GM10847 (cell line): ENCODE measurements around the gene RNF8.

Experiments used
- POLR2A ChIP-seq: IDR thresholded peaks from 2 replicates; pipeline ENCODE4 v1.6.1; 2011; ENCODE audit not compliant: insufficient read length; ENCODE audit errors: extremely low read depth

The RNF8 gene

DNA sequence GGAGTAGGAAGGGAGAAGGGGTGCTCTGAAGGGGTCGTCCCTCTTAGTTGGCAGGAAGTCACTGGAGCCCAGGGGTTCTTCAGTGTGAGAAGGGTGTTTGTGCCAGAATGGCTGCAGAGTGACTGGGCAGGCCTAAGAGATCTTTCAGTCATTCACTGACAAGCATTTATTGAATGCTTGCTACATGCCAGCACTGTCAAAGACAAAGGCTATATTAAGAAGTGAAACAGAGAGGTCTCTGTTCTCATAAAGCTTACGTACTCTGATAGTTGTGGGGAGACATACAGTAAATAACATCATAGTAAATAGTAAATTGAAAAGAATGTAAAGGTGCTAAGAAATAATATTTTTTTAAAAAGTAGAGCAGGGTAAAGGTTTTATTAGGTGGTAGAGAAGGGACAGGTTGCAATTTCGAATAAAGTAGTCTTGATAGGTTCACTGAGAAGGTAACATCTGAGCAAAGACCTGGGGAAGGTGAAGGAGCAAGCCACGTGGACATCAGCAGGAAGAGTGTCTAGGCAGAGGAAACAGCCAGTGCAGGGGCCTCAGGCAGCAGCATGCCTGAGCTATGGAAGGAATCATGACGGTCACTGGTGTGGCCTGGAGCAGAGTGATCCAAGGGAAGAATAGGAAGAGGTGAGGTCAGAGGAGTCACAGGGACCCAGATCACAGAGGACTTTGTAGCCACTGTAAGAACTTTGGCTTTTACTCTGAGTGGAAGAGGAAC, 36.3 kb upstream of the RNF8 start:
- no peak for TF ChIP-seq POLR2A

DNA sequence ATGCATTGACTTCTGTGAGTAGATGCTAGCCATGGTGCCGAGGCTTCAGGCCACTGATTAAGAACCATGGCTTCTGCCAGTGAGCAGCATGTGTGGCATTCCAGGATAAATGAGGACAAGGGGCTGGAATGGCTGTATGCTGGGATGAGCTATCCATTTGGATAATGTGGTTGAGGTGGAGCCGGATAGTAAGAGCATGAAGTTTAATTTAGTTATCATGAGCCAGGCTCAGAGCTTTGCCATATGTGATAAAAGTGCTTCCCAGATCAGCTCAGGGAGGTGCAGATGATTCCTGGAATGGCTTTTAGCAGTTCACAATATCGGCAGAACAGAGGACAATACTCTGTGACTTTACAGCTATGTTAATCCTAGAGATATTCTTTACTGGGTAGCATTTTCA, 34.6 kb upstream of the RNF8 start:
- TF ChIP-seq POLR2A: no peak

DNA sequence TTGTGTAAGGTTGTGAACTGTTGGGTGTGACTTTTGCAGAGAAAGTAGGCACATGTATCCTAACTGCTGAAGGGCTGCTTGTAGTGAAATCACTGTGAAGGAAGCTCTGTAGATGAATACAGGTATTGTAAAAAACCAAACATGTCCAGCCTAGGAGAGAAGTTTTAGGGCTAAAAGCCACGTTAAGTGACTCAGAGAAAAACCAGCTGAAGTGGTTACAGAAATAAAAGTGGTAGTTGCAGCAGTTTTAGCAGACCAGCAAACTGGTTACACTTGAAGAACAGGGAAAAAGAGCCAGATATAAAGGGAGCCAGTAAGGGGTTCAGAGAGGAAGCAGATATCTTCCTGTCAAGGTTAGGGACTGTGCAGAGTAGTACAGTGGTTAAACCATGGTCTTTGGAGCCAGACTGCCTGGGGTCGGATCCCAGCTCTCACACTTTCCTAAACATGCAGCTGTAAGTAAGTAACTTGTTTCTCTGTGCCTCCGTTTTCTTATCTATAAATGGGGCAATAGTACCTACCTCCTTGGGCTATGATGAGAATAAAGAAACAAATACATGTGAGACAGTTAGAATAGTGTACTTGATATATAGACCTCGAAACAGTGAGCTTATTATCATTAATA, 33.8 kb upstream of the RNF8 start:
- TF ChIP-seq POLR2A: no peak

DNA sequence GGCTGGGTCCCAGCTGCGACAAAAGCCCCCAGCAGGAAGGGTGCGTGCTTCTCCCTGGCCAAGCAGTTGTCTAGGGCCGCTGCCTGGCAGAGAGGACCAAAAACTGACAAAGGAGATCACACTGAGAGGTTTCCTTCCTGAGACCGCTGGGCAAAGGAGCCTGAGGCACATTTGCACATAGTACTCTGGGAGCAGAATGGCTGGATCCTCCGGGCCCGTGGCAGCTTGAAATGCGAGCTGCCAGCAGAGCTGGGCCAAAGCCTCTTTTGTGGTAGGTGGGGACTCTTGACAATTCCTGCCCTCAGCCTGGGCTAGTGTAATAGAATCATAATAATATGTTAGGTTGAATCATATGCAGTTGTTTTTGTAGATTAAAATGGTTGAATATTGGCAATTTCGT, 33.1 kb upstream of the RNF8 start:
- no peak for TF ChIP-seq POLR2A

DNA sequence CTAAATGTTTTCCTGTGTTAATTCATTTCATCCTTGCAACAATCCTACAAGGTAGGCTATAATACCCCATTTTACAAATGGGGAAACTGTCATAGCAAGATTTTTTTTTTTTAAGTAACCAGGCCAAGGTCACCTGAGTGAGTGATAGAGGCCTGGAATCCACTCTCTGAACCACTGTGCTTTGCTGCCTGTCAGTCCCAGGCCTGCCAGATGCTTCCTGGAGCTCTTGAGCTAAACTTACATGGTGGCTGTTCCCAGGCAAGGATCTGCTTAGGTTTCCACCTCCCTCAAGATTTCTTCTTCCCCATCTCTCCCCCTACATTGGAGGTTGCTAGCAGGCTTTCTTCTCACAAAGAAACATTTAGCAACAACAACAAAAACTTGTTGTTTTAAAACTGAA, 32.7 kb upstream of the RNF8 start:
- TF ChIP-seq POLR2A: no peak

DNA sequence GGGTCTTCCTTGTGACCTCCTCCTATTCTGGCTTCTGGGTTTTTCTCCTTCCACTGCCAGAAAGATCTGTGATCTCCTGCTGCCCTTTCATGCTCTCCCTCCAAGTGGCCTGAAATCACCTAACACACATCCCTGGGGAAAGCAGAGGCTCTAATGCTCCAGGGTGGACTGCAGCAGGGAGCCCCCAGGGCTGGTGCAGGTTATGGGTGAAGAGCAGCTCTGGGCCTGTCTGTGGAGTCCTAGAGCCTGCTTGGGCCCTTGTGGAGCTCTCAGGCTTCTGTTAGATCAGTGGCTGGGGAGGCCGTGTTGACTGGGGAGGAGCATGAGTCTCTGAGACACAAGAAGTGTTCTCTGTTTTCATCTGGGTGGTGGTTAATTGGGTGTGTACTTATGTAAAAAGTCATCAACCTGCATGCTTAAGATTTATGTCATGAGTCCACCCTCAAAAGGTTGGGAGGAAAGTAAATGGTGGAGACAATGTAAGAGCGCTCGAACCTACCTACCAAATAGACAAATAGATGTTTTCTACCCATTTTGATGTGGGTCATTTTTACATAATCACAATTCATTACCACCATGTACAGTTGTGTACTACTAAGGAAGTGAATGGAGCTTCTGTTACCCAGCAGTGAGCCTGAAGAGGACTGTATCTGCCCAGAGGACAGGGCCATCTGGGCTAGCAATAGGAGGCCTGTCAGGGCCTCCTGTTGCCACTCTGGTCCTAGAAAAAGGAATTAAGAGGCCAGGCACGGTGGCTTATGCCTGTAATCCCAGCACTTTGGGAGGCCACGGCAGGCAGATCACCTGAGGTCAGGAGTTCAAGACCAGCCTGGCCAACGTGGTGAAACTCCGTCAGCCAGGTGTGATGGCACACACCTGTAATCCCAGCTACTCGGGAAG, 32.0 kb upstream of the RNF8 start:
- no peak for TF ChIP-seq POLR2A

DNA sequence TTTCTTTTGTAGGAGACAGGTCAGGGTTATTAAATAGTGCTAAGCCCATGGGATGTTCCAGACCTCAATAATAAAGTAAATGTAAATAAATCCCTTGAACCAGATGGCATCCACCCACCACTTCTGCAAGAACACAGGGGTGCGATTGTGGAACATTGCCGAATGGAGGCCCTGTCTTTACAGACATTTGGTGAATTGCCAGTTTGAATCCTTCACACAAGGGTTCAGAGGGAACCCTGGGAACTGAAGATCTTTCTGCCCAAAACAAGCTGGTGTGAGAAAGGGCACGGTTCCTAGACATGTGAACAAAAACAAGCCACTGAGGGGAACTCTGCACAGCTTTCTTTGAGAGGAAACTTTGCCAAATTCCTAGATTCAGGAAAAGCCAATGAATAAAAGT, 30.2 kb upstream of the RNF8 start:
- no peak for TF ChIP-seq POLR2A

DNA sequence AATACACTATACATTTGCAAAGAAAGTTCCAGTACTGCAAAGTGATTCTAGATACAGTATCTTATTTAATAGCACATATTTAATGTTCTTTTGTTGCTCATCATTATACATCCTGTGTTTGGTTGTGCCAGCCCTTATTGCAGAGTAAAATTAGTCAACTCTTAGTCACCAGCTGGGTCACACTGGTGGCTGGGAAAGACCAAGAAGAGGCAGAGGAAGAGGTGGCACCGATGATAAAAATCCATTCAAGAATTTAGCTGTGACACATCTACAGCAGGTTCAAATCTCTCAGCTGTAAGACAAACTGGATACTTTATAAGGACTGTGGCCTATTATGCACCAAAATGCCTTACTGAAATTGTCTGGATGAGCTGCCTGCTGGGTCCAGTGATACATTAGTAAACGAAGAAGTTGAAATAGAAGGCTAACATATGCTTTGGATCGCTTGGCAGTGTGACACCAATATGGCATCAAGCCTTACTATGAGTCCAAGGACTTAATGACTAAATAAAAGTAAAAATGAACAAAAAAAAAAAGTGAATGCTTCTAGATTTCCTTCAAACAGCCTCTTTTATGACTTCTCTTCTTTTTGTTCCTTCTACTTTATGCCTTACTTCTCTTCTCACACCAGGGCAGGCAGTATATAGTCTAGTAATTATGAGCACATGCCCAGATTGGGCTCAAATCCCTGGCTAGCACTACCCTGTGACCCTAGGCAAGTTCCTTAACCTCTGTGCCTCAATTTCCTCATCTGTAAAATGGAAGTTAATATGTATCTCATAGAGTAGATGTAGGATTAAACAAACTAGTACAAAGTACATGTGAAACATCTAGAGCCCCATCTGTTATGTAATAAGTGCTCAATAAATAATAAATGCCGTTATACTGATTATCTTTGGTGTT, 29.4 kb upstream of the RNF8 start:
- no peak for TF ChIP-seq POLR2A

DNA sequence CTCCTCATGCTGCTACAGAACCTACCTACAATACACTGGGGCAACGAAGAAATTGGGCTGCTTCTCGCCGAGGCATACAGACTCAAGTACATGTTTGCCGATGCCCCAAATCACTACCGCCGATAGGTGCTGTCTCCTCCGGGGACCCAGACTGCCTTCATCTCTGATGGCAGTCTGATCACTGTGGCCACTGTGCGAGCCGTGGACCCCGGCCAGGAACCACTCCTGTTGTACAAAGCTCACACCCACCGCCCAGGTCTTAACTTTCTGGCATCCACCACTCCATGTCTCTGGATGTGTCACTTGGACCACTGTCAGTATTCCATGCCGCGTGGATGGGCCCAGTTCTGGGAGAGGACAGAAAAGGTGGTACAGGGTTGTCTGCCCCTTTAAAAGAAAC, 22.7 kb upstream of the RNF8 start:
- no peak for TF ChIP-seq POLR2A

DNA sequence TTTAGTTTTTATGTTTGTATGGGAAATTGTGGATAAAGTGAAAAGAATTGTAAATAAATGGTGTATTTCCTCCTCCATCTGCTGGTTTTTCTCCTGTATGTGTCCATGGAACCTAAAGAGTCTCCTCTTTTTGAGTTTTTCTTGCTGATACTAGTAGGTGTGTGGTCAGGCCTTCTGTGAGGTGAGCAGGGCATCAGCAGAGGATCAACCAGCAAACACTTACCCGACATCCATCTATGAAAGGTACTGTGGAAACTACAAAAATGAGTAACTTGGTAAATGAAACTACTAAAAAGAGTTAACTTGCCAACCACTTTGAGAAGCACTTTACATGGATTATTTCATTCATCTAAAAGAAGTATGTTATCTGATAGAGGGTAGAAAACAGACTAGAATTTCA, 20.9 kb upstream of the RNF8 start:
- TF ChIP-seq POLR2A: no peak

DNA sequence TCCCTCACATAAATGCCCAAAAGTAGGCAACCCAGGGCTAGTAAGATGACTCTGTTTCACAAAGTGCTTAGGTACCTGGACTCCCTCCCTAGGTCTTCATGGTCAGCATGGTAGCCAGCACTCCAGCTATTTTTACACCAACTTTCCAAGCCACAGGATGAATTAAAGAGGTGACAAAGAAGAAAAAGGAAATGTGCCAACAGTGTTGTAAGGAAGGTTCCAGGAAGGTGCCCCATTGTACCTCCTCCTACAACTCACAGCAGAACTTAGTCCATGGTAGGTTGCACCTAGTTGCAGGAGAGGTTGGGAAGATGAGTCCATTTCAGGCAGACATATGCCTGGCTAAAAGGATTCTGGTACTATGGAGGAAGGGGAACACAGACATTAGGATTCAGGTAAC, 19.7 kb upstream of the RNF8 start:
- TF ChIP-seq POLR2A: no peak

DNA sequence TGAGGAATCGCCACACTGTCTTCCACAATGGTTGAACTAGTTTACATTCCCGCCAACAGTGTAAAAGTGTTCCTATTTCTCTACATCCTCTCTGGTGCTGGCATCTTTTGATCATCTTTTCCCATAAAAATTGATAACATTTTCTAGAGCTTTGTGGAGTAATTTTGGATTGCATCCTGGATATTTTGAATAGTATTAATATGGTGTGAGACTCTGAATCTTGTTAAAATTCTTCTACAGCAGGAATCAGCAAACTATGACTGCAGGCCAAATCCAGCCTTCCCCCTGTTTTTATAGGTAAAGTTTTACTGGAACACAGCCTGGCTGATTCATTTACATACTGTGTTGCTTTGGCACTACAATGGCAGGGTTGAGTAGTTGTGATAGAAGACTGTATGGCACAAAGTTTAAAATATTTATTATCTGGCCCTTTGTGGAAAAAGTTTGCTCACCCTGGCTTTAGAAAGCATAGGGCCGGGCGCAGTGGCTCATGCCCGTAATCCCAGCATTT, 15.0 kb upstream of the RNF8 start:
- TF ChIP-seq POLR2A: no peak

DNA sequence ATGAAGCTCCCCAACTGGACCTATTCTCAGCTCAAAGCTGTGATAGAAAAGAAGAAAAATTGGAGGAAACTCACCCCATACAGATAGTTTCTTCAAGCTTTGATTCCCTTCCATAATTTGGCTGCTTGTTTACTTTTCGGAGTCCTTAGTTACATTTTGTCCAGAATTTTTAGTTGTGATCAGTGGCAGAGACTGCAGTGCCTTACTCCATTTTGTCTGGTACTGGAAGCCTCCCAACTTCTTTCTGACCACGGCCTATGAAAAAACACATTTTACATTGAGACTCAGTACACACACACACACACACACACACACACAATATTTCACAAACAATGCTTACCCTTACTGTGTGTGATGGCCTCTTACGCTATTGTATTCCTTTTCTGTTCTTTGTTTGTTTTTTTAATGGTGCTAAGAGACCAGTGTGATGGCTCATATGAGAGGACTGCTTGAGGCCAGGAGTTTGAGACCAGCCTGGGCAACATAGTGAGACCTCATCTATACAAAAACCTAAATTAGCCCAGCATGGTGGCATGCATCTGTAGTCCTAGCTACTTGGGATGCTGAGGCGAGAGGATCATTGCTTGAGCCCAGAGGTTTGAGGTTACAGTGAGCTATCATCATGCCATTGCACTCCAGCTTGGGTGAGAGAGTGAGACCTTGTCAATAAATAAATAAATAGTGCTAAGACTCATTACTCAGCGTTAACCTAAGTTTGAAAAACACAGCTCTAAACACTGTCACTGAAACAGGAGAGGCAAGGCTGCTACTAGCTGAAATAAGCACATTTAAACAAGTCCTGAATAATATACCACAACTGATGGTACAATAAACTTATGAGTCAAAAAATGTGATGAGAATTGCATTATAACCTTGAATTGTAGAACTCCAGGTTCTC, 13.8 kb upstream of the RNF8 start:
- no peak for TF ChIP-seq POLR2A

DNA sequence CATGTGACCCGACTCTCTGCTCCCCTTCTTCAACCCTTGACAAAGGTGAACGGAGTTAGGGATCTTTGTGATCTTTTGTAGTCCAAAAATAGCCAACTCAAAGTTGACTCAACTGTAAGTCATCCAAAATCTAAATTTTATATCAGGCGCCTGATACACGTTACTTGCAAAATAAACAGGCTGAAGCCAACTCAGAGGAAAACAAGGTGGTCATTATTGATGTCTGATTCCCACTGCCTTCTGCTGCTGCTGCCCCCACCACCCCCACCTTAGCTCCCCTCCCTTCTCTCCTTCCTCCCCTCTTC, 13.2 kb upstream of the RNF8 start:
- no peak for TF ChIP-seq POLR2A

DNA sequence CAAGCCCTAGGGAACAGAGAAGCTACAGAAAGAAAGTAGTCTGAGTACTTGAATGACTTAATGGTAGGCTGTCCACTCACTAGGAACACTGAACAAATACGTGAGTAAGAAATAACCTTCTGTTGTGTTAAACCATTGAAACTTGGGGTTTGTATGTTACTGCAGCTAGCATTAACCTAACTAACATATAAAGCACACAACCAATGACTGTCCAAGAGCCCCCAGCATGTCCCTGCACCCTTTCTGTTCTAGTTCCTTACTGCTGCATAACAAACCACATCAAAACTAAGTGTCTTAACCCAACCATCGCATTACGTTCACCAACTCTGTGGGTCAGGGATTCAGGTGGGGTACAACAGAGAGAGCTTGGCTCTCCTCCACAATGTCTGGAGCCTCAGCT, 10.5 kb upstream of the RNF8 start:
- no peak for TF ChIP-seq POLR2A

DNA sequence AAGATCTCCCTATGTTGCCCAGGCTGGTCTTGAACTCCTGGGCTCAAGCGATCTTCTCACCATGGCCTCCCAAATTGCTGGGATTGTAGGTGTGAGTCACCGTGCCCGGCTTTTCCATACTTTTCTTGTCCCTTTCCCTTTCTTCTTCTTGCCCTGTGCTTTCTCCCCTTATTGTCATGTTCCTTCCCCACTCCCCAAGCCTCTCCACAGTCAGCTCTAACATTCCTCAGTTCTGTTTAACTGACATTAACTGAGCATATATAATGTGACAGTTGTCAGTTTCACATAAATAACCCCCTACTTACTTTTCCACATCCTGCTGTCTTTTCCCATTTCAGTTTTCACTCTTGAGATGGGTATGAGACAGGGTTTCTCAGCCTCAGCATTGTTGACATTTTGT, 9.5 kb upstream of the RNF8 start:
- no peak for TF ChIP-seq POLR2A
